Panc1 (cell line): Measurements from ENCODE around the gene CDH13. TPM values are rescaled to one million over a fixed set of nuclear protein-coding genes. Genes with fewer than 3 reads are reported as not detected.
A peak's percentile ranks its signal among the peaks of the same experiment; 100 is the strongest.

ENCODE experiments used
- ATAC-seq: fragments of 200-7000 bp; cut with Tn5 transposase; 2 replicates; pipeline ENCODE4 v1.9.1; 2020; ENCODE audit warnings: mild to moderate bottlenecking, moderate library complexity
- Bru-seq: library from RNA; stranded (reverse); fragments of 400-500 nt; gene quantifications from one replicate; lab custom pipeline; 2021; lab: Mats Ljungman, UMichigan
- BruChase-seq, 2 experiments: library from RNA; stranded (reverse); fragments of 400-500 nt; gene quantifications; one replicate each; lab custom pipeline; 2021; lab: Mats Ljungman, UMichigan
- BruUV-seq: library from RNA; stranded (reverse); fragments of 400-500 nt; replicated peaks from 2 replicates; lab custom pipeline; 2021; lab: Mats Ljungman, UMichigan
- CTCF ChIA-PET: fragments of 300-600 bp; sonication (Branson Sonifier 250); formaldehyde crosslinking; loops from one replicate; lab custom pipeline; 2022; ENCODE audit warnings: antibody characterized with exemption; lab: Charles Lee
- POLR2A ChIA-PET: fragments of 300-600 bp; sonication (Branson Sonifier 250); formaldehyde crosslinking; loops from one replicate; lab custom pipeline; 2022; ENCODE audit warnings: antibody characterized with exemption; lab: Charles Lee
- DNase-seq: peaks from one replicate; pipeline ENCODE4 v3.0.0-alpha.2; 2010; ENCODE audit warnings: low read depth, low spot score
- H3K27ac ChIP-seq: 2 replicates; pipeline ENCODE4 v1.5.1; 2011; ENCODE audit warnings: mild to moderate bottlenecking, low read length, inconsistent platforms
- H3K27me3 ChIP-seq: fragments of 200-500 bp; sonication (Bioruptor generic); 2 replicates; pipeline ENCODE4 v1.6.0; 2014; ENCODE audit warnings: low read length, inconsistent platforms; ENCODE audit not compliant: control insufficient read depth, insufficient read depth
- H3K36me3 ChIP-seq: fragments of 200-500 bp; sonication (Bioruptor generic); 2 replicates; pipeline ENCODE4 v1.5.1; 2014; ENCODE audit warnings: inconsistent platforms, mild to moderate bottlenecking, low read length, moderate library complexity; ENCODE audit not compliant: control insufficient read depth, insufficient read depth
- H3K4me1 ChIP-seq: 2 replicates; pipeline ENCODE4 v1.5.1; 2011; ENCODE audit warnings: inconsistent platforms, mild to moderate bottlenecking, low read length, moderate library complexity; ENCODE audit not compliant: control insufficient read depth, insufficient read depth
- H3K4me3 ChIP-seq, 2 experiments: 2 replicates each; pipeline ENCODE4 v1.5.1; 2011 to 2012; ENCODE audit warnings: low read depth in 2 of 2, low read length in 2 of 2, mild to moderate bottlenecking in 2 of 2, inconsistent platforms in 1 of 2, moderate library complexity in 1 of 2
- H3K9me3 ChIP-seq: fragments of 200-500 bp; sonication (Bioruptor generic); 2 replicates; pipeline ENCODE4 v1.5.1; 2014; ENCODE audit warnings: low read depth, mild to moderate bottlenecking, inconsistent platforms, low read length, moderate library complexity; ENCODE audit not compliant: control insufficient read depth, insufficient read depth
- CTCF ChIP-seq: fragments of 450-650 bp; IDR thresholded peaks from 2 replicates; pipeline ENCODE4 v1.5.1; 2017; ENCODE audit warnings: mild to moderate bottlenecking
- POLR2AphosphoS5 ChIP-seq: IDR thresholded peaks from 2 replicates; pipeline ENCODE4 v1.6.1; 2012; ENCODE audit warnings: mild to moderate bottlenecking, low read depth, low read length, moderate library complexity
- SIN3A ChIP-seq: IDR thresholded peaks from 2 replicates; pipeline ENCODE4 v1.6.1; 2012; ENCODE audit warnings: low read depth, mild to moderate bottlenecking, low read length, moderate library complexity, borderline replicate concordance; ENCODE audit not compliant: insufficient read depth
- TCF7L2 ChIP-seq: IDR thresholded peaks from 2 replicates; pipeline ENCODE4 v1.6.1; 2011; ENCODE audit warnings: mild to moderate bottlenecking, low read depth, low read length, inconsistent platforms
- in situ Hi-C: cut with HindIII; loops from 2 replicates; pipeline ENCODE4 v1.10.0; 2016; ENCODE audit warnings: low sequenced_read_pairs, low pct_unique_long_range_greater_than_20kb
- intact Hi-C: fragments of 100-400 bp; cut with micrococcal nuclease; formaldehyde crosslinking; loops from one replicate; pipeline ENCODE4 v1.10.0; 2022; ENCODE audit not compliant: unreplicated experiment
- long read RNA-seq: library from polyadenylated mRNA; unstranded; transcript quantifications from one replicate; pipeline ENCODE4 v2.0.0, GENCODE V29; 2021; ENCODE audit not compliant: unreplicated experiment
- polyA plus RNA-seq: library from polyadenylated mRNA; unstranded; fragments of >200 nt; gene quantifications from one replicate; pipeline ENCODE4 v1.2.1, GENCODE V29; 2012; ENCODE audit warnings: missing spikeins; ENCODE audit not compliant: insufficient read length
- total RNA-seq: library from RNA; stranded (reverse); gene quantifications from one replicate; pipeline ENCODE4 v1.2.1, GENCODE V29; 2021; ENCODE audit not compliant: unreplicated experiment
- TF ChIP-seq, protein P1 (sequence below), 2 experiments: IDR thresholded peaks; 2 replicates each; pipeline ENCODE4 v1.6.1; 2011 to 2012; ENCODE audit warnings: low read depth in 2 of 2, control low read depth in 1 of 2, low read length in 1 of 2, mild to moderate bottlenecking in 1 of 2, moderate library complexity in 1 of 2; ENCODE audit not compliant: insufficient read depth in 1 of 2

CDH13 gene
- total RNA-seq (not detected), Bru-seq, nascent RNA (percentile 0 among the genes with signal in this experiment), BruChase-seq, experiment 1, labeled RNA remaining after a 2-hour chase (percentile 1 among the genes with signal in this experiment), BruChase-seq, experiment 2, labeled RNA remaining after a 6-hour chase (percentile 0 among the genes with signal in this experiment)
- polyA plus RNA-seq = not detected
- long read RNA-seq = 0 reads

- CTCF ChIA-PET = no interaction called here
- TF ChIP-seq, protein P1, sequence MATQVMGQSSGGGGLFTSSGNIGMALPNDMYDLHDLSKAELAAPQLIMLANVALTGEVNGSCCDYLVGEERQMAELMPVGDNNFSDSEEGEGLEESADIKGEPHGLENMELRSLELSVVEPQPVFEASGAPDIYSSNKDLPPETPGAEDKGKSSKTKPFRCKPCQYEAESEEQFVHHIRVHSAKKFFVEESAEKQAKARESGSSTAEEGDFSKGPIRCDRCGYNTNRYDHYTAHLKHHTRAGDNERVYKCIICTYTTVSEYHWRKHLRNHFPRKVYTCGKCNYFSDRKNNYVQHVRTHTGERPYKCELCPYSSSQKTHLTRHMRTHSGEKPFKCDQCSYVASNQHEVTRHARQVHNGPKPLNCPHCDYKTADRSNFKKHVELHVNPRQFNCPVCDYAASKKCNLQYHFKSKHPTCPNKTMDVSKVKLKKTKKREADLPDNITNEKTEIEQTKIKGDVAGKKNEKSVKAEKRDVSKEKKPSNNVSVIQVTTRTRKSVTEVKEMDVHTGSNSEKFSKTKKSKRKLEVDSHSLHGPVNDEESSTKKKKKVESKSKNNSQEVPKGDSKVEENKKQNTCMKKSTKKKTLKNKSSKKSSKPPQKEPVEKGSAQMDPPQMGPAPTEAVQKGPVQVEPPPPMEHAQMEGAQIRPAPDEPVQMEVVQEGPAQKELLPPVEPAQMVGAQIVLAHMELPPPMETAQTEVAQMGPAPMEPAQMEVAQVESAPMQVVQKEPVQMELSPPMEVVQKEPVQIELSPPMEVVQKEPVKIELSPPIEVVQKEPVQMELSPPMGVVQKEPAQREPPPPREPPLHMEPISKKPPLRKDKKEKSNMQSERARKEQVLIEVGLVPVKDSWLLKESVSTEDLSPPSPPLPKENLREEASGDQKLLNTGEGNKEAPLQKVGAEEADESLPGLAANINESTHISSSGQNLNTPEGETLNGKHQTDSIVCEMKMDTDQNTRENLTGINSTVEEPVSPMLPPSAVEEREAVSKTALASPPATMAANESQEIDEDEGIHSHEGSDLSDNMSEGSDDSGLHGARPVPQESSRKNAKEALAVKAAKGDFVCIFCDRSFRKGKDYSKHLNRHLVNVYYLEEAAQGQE (IDR thresholded peaks at IDR 0.05; ENCODE audit: insufficient read depth in 1 of 2, low read depth in 2 of 2, low read length in 1 of 2) = no peak
- TF ChIP-seq SIN3A (no peak), TCF7L2 (no peak), POLR2AphosphoS5 (no peak), CTCF (no peak)
- Histone ChIP-seq H3K4me3 (peak within 1 kb of the TSS in 1 of 2 experiments; percentile 30; a peak in 1 of 4 replicates), H3K27me3 (peaks cover 4% of the 10 kb centered on the region; the same call in 1 of the 2 replicates), H3K36me3 (no peaks in the 10 kb centered on the region), H3K27ac (no peak within 1 kb of the TSS), H3K9me3 (no peaks in the 10 kb centered on the region), H3K4me1 (no peaks in the 10 kb centered on the region)
- in situ Hi-C loops (no loop called here), intact Hi-C loops (no loop called here)
- ATAC-seq = no peak
- POLR2A ChIA-PET = no interaction called here
- BruUV-seq = no TSS peak
- DNase-seq = no peak
Measured at GRCh38 chr16:82626791-82627261, at the start of gene CDH13. TSS of gene CDH13 (plus strand) at chr16:82626969.

GRCh38 chr16:82580298-82580890, 46.4 kb upstream of the CDH13 start:
- POLR2A ChIA-PET = no interaction called here
- H3K27ac ChIP-seq = no peak overlapping the region
- BruUV-seq = no TSS peak
- ATAC-seq (no peak), DNase-seq (no peak)
- in situ Hi-C loops (no loop called here), intact Hi-C loops (loop anchor here (10.0 kb wide), 1 partner anchor 316 kb away; no protein-coding TSS in a partner anchor)
- H3K27me3 ChIP-seq = no peaks in the 10 kb centered on the region
- no peaks in the 10 kb centered on the region for H3K9me3 ChIP-seq
- CTCF ChIA-PET = no interaction called here
- no peak overlapping the region for H3K4me3 ChIP-seq
- no peaks in the 10 kb centered on the region for H3K4me1 ChIP-seq
- TF ChIP-seq TCF7L2 (no peak), CTCF (peak; percentile 47), SIN3A (no peak), POLR2AphosphoS5 (no peak)
- TF ChIP-seq, protein P1 (IDR thresholded peaks at IDR 0.05; ENCODE audit: insufficient read depth in 1 of 2, low read depth in 2 of 2, low read length in 1 of 2) = no peak
- H3K36me3 ChIP-seq = no peaks in the 10 kb centered on the region
